ENCODE measurements around the gene TRPV4. TPM values are rescaled to one million over a fixed set of nuclear protein-coding genes. Genes with fewer than 3 reads are reported as not detected.

The TRPV4 gene
- total and polyA plus RNA-seq, 4 experiments from 2014 or later, result 0.17 TPM; not detected in 3

DNA sequence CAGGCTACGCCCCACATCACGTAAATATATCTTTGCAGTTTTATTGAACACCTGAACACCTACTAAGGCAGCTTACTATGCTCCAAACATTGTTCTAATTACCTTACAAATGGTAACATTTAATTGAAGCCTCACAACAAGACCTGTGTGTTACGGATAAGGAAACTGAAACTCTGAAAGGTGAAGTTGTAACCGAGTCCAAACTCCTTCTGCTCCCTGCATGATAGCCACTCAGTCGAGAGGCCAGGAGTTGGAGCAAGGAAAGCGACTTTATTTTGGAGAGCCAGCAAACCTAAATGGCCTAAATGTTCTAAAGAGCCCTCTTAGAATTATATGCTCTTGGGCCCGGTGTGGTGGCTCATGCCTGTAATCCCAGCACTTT lies 12.6 kb upstream of the TRPV4 start:
- H3K27ac Mint-ChIP-seq, result no peak overlapping the region
- ChIA-PET CTCF (ENCODE audit: partially characterized antibody) (interaction anchor here (0.6 to 5.4 kb wide), 50 partner anchors 9 to 585 kb away, joined by 3 to 86 read pairs (median 4); partner anchors contain the start of genes TCHP and TRPV4), POLR2A (ENCODE audit: partially characterized antibody) (interaction anchor here (1.2 kb wide), 1 partner anchor 14 kb away, joined by 5 read pairs; no protein-coding TSS in a partner anchor)
- no peaks in the 10 kb centered on the region for H3K27me3 Mint-ChIP-seq
- H3K36me3 ChIP-seq (ENCODE audit: insufficient read depth, low read length), result no peaks in the 10 kb centered on the region
- intact Hi-C loops (cut with micrococcal nuclease), result loop anchor here (1.0 kb wide), 1 partner anchor 41 kb away; no protein-coding TSS in a partner anchor
- H3K27me3 ChIP-seq (ENCODE audit: insufficient read depth, low read length), result no peaks in the 10 kb centered on the region
- H3K36me3 Mint-ChIP-seq, result peaks cover under 1 to 3% of the 10 kb centered on the region in 2 donors
- no peak for DNase-seq
- H3K4me1 ChIP-seq (ENCODE audit: insufficient read depth, low read length), result peaks cover 9% of the 10 kb centered on the region
- H3K9me3 ChIP-seq (ENCODE audit: control insufficient read depth in 1 of 2, low read length in 2 of 2), result no peaks in the 10 kb centered on the region
- no peak overlapping the region for H3K27ac ChIP-seq (ENCODE audit: low read depth, low read length)
- peaks cover 4 to 10% (median 7%) of the 10 kb centered on the region in 4 donors for H3K4me1 Mint-ChIP-seq
- H3K4me3 Mint-ChIP-seq, result peak overlapping the region in 3 of 8 donors; percentile 32 to 62 (median 44)
- H3K9me3 Mint-ChIP-seq, result no peaks in the 10 kb centered on the region
- H3K4me3 ChIP-seq (ENCODE audit: low read length in 2 of 2), result peak overlapping the region in 1 of 2 donors; percentile 43

GRCh38 chr12:109844983-109845823 lies 12.0 kb upstream of the TRPV4 start:
- POLR2A ChIA-PET (ENCODE audit: partially characterized antibody), result interaction anchor here (1.2 kb wide), 1 partner anchor 15 kb away, joined by 5 read pairs; no protein-coding TSS in a partner anchor

GRCh38 chr12:109844091-109844490 lies 10.9 kb upstream of the TRPV4 start:
- H3K27ac ChIP-seq (ENCODE audit: low read depth, low read length), result no peak overlapping the region
- H3K4me1 ChIP-seq (ENCODE audit: insufficient read depth, low read length), result peaks cover 9% of the 10 kb centered on the region
- ChIA-PET POLR2A (ENCODE audit: partially characterized antibody) (no interaction called here), CTCF (ENCODE audit: partially characterized antibody) (interaction anchor here (0.6 to 5.4 kb wide), 12 partner anchors 10 to 329 kb away, joined by 3 to 86 read pairs (median 8); no protein-coding TSS in a partner anchor)
- no peak overlapping the region for H3K4me3 ChIP-seq (ENCODE audit: low read length in 2 of 2)
- H3K9me3 ChIP-seq (ENCODE audit: control insufficient read depth in 1 of 2, low read length in 2 of 2), result no peaks in the 10 kb centered on the region
- intact Hi-C loops (cut with micrococcal nuclease), result no loop called here
- Mint-ChIP-seq H3K4me3 (peak overlapping the region in 1 of 8 donors; percentile 5), H3K4me1 (peaks cover 4 to 10% (median 7%) of the 10 kb centered on the region in 4 donors), H3K27ac (peak overlapping the region in 1 of 7 donors; percentile 32), H3K36me3 (no peaks in the 10 kb centered on the region), H3K27me3 (no peaks in the 10 kb centered on the region), H3K9me3 (no peaks in the 10 kb centered on the region)
- no peak for DNase-seq
- no peaks in the 10 kb centered on the region for H3K27me3 ChIP-seq (ENCODE audit: insufficient read depth, low read length)
- no peaks in the 10 kb centered on the region for H3K36me3 ChIP-seq (ENCODE audit: insufficient read depth, low read length)

More at GRCh38 chr12:109844983-109845823, 12.0 kb upstream of the TRPV4 start:
- peak; percentile 77 to 88 (median 80) for DNase-seq
- intact Hi-C loops (cut with micrococcal nuclease), result loop anchor here (1.0 kb wide), 1 partner anchor 40 kb away; no protein-coding TSS in a partner anchor
- Mint-ChIP-seq H3K4me1 (peaks cover 4 to 10% (median 7%) of the 10 kb centered on the region in 4 donors), H3K36me3 (peaks cover 0 to 3% of the 10 kb centered on the region in 2 donors), H3K9me3 (no peaks in the 10 kb centered on the region), H3K27ac (peak overlapping the region in 2 of 7 donors; percentile 32 to 77), H3K4me3 (peak overlapping the region; percentile 32 to 62 (median 51)), H3K27me3 (no peaks in the 10 kb centered on the region)
- Histone ChIP-seq H3K27ac (ENCODE audit: low read depth, low read length) (no peak overlapping the region), H3K9me3 (ENCODE audit: control insufficient read depth in 1 of 2, low read length in 2 of 2) (no peaks in the 10 kb centered on the region), H3K4me3 (ENCODE audit: low read length in 2 of 2) (peak overlapping the region in 1 of 2 donors; percentile 43), H3K4me1 (ENCODE audit: insufficient read depth, low read length) (peaks cover 9% of the 10 kb centered on the region), H3K27me3 (ENCODE audit: insufficient read depth, low read length) (no peaks in the 10 kb centered on the region), H3K36me3 (ENCODE audit: insufficient read depth, low read length) (no peaks in the 10 kb centered on the region)
- CTCF ChIA-PET (ENCODE audit: partially characterized antibody), result interaction anchor here (0.6 to 5.4 kb wide), 54 partner anchors 9 to 586 kb away, joined by 3 to 86 read pairs (median 4); partner anchors contain the start of genes TCHP and TRPV4

- no peak for DNase-seq
- ChIA-PET CTCF (ENCODE audit: partially characterized antibody) (interaction anchor here (1.7 to 5.1 kb wide), 2 partner anchors 12 kb away, joined by 4 to 44 read pairs; no protein-coding TSS in a partner anchor), POLR2A (ENCODE audit: partially characterized antibody) (no interaction called here)
- peaks cover 9% of the 10 kb centered on the region for H3K4me1 ChIP-seq (ENCODE audit: insufficient read depth, low read length)
- Mint-ChIP-seq H3K27ac (no peak overlapping the region), H3K9me3 (peaks cover 0 to 2% (median 0%) of the 10 kb centered on the region in 8 donors), H3K4me3 (no peak overlapping the region), H3K4me1 (peaks cover 3 to 10% (median 7%) of the 10 kb centered on the region in 4 donors), H3K27me3 (no peaks in the 10 kb centered on the region), H3K36me3 (no peaks in the 10 kb centered on the region)
- H3K9me3 ChIP-seq (ENCODE audit: control insufficient read depth in 1 of 2, low read length in 2 of 2), result no peaks in the 10 kb centered on the region
- H3K4me3 ChIP-seq (ENCODE audit: low read length in 2 of 2), result no peak overlapping the region
- H3K27me3 ChIP-seq (ENCODE audit: insufficient read depth, low read length), result no peaks in the 10 kb centered on the region
- no peak overlapping the region for H3K27ac ChIP-seq (ENCODE audit: low read depth, low read length)
- no peaks in the 10 kb centered on the region for H3K36me3 ChIP-seq (ENCODE audit: insufficient read depth, low read length)
- intact Hi-C loops (cut with micrococcal nuclease), result no loop called here
These were observed 8.8 kb upstream of the TRPV4 start for GRCh38 chr12:109842021-109842420.

DNA sequence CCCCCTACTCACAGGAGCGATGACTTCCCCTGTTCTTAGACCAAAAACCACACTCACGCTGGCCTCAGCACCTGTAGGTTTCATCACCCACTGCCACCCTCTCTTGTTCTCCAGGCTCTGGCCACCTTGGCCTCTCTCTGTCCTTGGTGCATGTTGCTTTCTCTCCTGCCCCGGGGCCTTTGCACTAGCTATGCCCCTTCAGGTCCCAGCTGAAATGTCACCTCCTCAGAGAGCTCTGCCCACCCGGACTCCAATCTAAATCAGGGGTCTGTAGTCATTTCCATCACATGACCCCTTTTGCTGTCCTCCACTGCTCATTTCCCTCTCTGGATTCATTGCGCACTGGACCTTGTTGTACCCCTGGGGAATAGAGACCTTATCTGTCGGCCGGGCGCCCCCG lies 8.2 kb upstream of the TRPV4 start:
- DNase-seq, result no peak
- no peaks in the 10 kb centered on the region for H3K36me3 ChIP-seq (ENCODE audit: insufficient read depth, low read length)
- POLR2A ChIA-PET (ENCODE audit: partially characterized antibody), result no interaction called here
- Mint-ChIP-seq H3K4me1 (peaks cover 3 to 10% (median 7%) of the 10 kb centered on the region in 4 donors), H3K4me3 (no peak overlapping the region), H3K27ac (no peak overlapping the region), H3K36me3 (no peaks in the 10 kb centered on the region), H3K9me3 (peaks cover 0 to 2% (median 0%) of the 10 kb centered on the region in 8 donors), H3K27me3 (no peaks in the 10 kb centered on the region)
- intact Hi-C loops (cut with micrococcal nuclease), result no loop called here
- H3K4me1 ChIP-seq (ENCODE audit: insufficient read depth, low read length), result peaks cover 9% of the 10 kb centered on the region
- no peaks in the 10 kb centered on the region for H3K9me3 ChIP-seq (ENCODE audit: control insufficient read depth in 1 of 2, low read length in 2 of 2)
- H3K27ac ChIP-seq (ENCODE audit: low read depth, low read length), result no peak overlapping the region
- H3K4me3 ChIP-seq (ENCODE audit: low read length in 2 of 2), result no peak overlapping the region
- CTCF ChIA-PET (ENCODE audit: partially characterized antibody), result interaction anchor here (0.7 kb wide), 1 partner anchor 10 kb away, joined by 3 read pairs; no protein-coding TSS in a partner anchor
- no peaks in the 10 kb centered on the region for H3K27me3 ChIP-seq (ENCODE audit: insufficient read depth, low read length)

DNA sequence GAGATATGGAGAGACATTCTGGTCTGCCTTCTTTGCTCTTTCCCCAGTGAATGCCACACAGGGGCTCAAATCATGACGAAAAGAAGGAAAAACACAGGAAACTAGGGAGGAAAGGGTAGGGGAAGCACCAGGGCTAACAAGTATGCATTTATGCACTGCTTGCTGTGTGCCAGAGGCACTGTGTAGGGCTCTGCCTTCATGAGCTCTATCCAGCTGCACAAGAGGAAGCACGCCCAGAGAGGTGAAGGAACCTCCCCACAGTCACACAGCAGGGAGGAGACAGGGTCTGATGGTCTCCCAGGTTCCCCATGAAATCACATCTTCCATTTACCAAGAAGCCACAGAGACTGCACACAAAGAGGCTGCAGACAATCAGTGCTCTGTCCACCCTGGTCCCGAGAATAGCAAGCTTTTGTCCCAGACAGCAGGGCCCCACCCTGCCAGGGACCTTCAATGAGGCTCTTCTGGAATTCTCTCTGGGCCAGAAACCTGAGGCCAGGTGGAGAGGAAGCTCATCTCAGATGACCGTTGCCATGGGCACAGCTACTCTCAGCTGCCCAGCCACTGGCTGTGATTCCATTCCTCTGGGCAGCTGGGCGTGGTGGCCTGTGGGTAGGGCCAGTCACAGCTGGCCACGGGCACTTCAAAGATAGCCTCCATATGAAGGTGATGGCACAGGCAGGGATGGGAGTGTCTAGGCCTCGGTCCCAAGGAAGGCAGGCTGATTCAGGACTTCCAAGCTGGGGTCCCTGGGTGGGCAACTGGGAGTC lies 7.3 kb upstream of the TRPV4 start:
- ChIA-PET CTCF (ENCODE audit: partially characterized antibody) (interaction anchor here (0.7 kb wide), 1 partner anchor 11 kb away, joined by 3 read pairs; no protein-coding TSS in a partner anchor), POLR2A (ENCODE audit: partially characterized antibody) (no interaction called here)
- Histone ChIP-seq H3K27ac (ENCODE audit: low read depth, low read length) (no peak overlapping the region), H3K27me3 (ENCODE audit: insufficient read depth, low read length) (no peaks in the 10 kb centered on the region), H3K4me1 (ENCODE audit: insufficient read depth, low read length) (peaks cover 6% of the 10 kb centered on the region), H3K36me3 (ENCODE audit: insufficient read depth, low read length) (no peaks in the 10 kb centered on the region), H3K4me3 (ENCODE audit: low read length in 2 of 2) (no peak overlapping the region), H3K9me3 (ENCODE audit: control insufficient read depth in 1 of 2, low read length in 2 of 2) (no peaks in the 10 kb centered on the region)
- Mint-ChIP-seq H3K27ac (no peak overlapping the region), H3K36me3 (no peaks in the 10 kb centered on the region), H3K27me3 (no peaks in the 10 kb centered on the region), H3K4me3 (no peak overlapping the region), H3K4me1 (peaks cover 2 to 8% (median 5%) of the 10 kb centered on the region in 4 donors), H3K9me3 (peaks cover 0 to 2% (median 0%) of the 10 kb centered on the region in 8 donors)
- intact Hi-C loops (cut with micrococcal nuclease), result no loop called here
- DNase-seq, result no peak

Data from CD4-positive, alpha-beta memory T cell (primary cell).